HT-29 (cell line): Measurements from ENCODE around the gene CPPED1. TPM values are rescaled to one million over a fixed set of nuclear protein-coding genes. Genes with fewer than 3 reads are reported as not detected.
"Not testable (repeated sequence)": the region's sequence is repeated elsewhere in the genome, so short reads cannot be mapped to it uniquely, and the experiment has no call there.

Experiments used
- DNase-seq: peaks from one replicate; pipeline ENCODE4 v3.0.0-alpha.2; 2015; ENCODE audit warnings: low spot score
- total RNA-seq: library from RNA; depleted of rRNA; stranded (reverse); fragments of >200 nt; shearing (Covaris generic); gene quantifications from 2 replicates; pipeline ENCODE4 v1.2.3, GENCODE V29; 2014

The CPPED1 gene
- total RNA-seq, 1 experiment from 2014 or later, result not detected

- DNase-seq, result no peak
Observed at GRCh38 chr16:12802048-12802447, 1.6 kb downstream of the CPPED1 start.

GRCh38 chr16:12801511-12802042, 2.1 kb downstream of the CPPED1 start:
- DNase-seq, result no peak

- no peak for DNase-seq
Observed at GRCh38 chr16:12800817-12801216, 2.9 kb downstream of the CPPED1 start.

GRCh38 chr16:12799996-12800395, 3.7 kb downstream of the CPPED1 start:
- not testable (repeated sequence) for DNase-seq

- DNase-seq, result no peak
Observed at GRCh38 chr16:12798846-12799245, 4.8 kb downstream of the CPPED1 start.

GRCh38 chr16:12798171-12798570, 5.5 kb downstream of the CPPED1 start:
- DNase-seq, result no peak

- DNase-seq, result no peak
Observed at GRCh38 chr16:12796498-12796897, 7.2 kb downstream of the CPPED1 start.

GRCh38 chr16:12794486-12795387, 8.9 kb downstream of the CPPED1 start:
- DNase-seq, result no peak

- no peak for DNase-seq
Observed at GRCh38 chr16:12793865-12794240, 9.8 kb downstream of the CPPED1 start.

- no peak for DNase-seq
Observed at GRCh38 chr16:12793120-12793864, 10.4 kb downstream of the CPPED1 start.

GRCh38 chr16:12792528-12792927, 11.2 kb downstream of the CPPED1 start:
- not testable (repeated sequence) for DNase-seq

GRCh38 chr16:12791340-12791739, 12.3 kb downstream of the CPPED1 start:
- DNase-seq, result no peak

- no peak for DNase-seq
Observed at GRCh38 chr16:12788758-12789157, 14.9 kb downstream of the CPPED1 start.

GRCh38 chr16:12786081-12786480, 17.6 kb downstream of the CPPED1 start:
- DNase-seq, result no peak

GRCh38 chr16:12784076-12784475, 19.6 kb downstream of the CPPED1 start:
- no peak for DNase-seq

GRCh38 chr16:12781777-12782176, 21.9 kb downstream of the CPPED1 start:
- no peak for DNase-seq

- no peak for DNase-seq
Observed at GRCh38 chr16:12780467-12780866, 23.2 kb downstream of the CPPED1 start.

GRCh38 chr16:12778726-12779125, 25.0 kb downstream of the CPPED1 start:
- no peak for DNase-seq

- no peak for DNase-seq
Observed at GRCh38 chr16:12775656-12776236, 27.9 kb downstream of the CPPED1 start.

- no peak for DNase-seq
Observed at GRCh38 chr16:12773221-12773620, 30.5 kb downstream of the CPPED1 start.

- DNase-seq, result no peak
Observed at GRCh38 chr16:12771341-12771798, 32.3 kb downstream of the CPPED1 start.

GRCh38 chr16:12769525-12769924, 34.2 kb downstream of the CPPED1 start:
- no peak for DNase-seq
